ENCODE data around the gene MT4.

Gene MT4

GRCh38 chr16:56564793-56565477 is at the start of gene MT4:
Gene MT4 (plus strand): TSS chr16:56565073. CDS start chr16:56565129, 56 bp downstream.
- no peak for DNase-seq

DNA sequence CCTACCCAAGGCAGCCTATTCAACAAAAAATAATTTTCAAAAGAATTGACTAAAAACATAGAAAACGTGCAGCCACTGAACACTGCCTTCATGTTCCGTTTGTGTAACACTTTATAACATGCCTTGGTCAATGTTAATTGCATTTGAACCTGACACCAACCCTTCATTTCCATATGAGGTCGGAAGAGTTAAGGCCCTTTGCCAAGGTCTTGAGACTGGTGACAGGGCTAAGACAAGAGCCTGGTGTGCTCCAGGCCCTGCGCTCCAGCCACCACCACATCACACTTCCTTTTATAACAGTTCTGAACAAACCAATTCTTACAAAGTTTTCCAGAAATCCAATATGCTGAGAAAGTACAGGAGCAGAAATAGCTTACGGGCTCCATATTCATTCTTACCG is 49.2 kb upstream of the MT4 start:
- no peak for DNase-seq

DNA sequence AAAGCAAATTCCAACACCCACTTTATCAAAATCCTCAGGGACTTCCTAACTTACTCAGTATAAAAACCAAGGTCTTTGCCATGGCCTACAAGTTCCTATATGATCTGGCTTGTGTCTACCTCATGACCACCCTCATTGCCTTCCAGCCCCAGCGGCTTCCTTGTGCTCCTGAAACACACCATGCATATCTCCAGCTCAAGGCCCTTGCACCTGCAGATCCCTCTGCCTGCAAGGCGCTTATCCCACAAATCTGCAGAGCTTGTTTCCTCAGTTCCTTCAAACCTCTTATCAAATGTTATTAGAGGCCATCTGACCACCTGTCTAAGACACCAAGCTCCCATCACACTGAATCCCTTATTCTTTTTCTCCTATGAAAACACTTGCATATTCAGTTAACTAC is 47.7 kb upstream of the MT4 start:
- DNase-seq, result no peak

DNA sequence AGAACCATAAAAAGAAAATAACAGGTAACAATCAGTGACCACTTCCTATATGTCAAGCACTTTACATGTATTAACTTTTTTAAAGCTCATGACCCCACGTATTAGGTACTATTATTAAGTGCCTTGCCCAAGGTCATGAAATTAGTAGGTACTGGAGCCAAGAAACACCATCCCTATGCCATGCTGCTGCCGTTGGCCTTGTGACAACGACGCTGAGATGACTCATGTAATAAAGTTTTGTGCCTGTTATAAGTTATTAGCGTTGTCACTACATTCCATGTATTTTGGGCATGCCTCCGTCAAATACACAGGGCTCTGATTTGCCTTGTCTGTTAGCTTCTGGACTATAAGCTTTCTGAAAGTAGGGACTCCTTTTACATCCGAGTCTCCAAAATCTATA is 46.4 kb upstream of the MT4 start:
- DNase-seq, result no peak

DNA sequence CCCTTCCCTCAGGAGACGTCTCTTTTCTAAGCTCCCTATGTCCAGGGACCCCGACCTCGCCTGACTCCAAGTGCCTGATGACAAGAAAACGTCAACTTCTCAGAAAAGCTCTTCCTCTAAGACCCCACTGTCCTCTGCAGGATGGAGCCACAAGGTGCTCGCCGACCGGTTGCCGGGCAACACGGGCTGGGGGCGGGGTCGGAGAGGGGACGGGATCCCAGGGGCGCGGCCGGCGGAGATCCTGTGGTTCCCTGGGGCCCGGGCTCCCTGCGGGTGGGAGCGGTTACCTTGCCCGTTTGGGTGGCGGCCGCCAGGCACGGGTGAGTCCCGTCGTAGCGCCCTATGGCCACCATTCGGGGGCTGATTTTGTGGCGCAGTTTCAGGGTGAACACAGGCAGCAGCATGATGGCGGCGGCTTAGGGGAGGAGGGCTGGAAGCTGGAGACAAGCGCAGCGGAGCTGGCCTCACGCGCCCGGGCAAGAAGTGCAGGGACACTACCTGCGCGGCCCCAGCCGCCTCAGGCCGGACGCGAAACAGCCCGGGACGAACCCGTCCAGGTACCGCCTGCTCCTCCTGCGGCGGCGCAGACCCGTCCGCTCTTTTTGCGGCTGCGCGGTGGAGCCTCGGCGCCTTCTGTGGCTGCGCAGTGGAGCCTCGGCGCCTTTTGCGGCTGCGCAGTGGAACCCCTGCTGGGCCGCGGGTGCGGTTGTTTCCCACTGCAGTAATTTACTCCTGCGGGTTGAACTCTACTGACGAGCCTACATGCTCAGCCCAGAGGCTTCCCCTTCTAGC is 45.2 kb upstream of the MT4 start, which contains the start of gene BBS2:
TSS of gene BBS2 (minus strand) at position 566 of the 792 bp plus-strand sequence. CDS start at position 404, 162 bp downstream.
- DNase-seq, result peak; percentile 92

- no peak for DNase-seq
Measured at GRCh38 chr16:56520251-56520577, 44.7 kb upstream of the MT4 start.

- no peak for DNase-seq
Measured at GRCh38 chr16:56525236-56525635, 39.6 kb upstream of the MT4 start.

- DNase-seq, result no peak
Measured at GRCh38 chr16:56530872-56531271, 34.0 kb upstream of the MT4 start.

DNA sequence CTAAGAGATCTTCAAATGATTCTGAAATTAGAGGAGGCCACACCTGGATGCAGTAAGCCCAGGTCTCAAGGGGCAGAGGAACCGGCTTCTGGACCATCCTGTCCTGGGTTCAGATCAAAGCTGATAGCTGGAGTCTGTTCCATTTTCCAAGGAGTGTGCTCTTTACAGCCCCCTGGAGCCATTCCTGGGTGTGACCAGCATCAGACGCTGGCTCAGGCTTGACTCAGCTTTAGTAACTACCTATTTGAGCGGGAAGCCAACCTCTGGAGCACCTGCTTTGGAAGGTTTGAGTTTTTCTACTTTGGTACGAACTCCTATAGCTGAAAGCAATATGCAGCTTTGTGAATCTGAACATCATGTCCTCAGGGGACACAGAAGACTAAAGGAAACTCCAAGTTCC is 32.2 kb upstream of the MT4 start:
- DNase-seq, result no peak

- no peak for DNase-seq
Measured at GRCh38 chr16:56534847-56535383, 30.0 kb upstream of the MT4 start.

DNA sequence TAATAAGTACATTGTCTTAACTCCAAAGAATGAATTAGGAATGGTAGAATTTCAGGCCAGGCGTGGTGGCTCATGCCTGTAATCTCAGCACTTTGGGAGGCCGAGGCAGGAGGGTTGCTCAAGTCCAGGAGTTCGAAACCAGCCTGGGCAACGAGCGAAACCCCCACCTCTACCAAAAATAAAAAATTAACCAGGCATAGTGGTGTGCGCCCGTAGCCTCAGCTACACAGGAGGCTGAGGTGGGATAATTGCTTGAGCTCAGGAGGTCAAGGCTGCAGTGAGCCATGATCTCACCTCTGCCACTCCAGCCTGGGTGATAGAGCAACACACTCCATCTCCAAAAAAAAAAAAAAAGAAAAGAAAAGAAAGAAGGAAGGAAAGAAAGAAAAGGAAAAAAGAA is 26.5 kb upstream of the MT4 start:
- DNase-seq, result no peak

DNA sequence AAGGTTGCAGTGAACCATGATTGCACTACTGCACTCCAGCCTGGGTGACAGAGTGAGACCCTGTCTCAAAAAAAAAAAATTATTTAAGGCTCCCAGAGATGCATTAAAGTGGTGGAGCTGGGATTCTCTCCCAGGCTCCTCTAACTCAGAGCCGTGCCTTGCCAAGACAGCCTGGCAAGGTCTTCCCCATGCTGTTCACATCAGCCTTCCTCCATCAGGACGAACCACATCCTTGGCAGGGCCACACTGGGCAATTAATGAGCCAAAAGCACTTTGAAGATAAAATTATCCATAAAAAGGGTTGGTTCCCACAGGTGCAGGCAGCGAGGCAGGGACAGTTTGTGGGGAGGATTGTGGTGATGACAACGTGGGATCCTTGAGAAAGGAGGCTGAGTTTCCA is 25.2 kb upstream of the MT4 start:
- DNase-seq, result no peak

DNA sequence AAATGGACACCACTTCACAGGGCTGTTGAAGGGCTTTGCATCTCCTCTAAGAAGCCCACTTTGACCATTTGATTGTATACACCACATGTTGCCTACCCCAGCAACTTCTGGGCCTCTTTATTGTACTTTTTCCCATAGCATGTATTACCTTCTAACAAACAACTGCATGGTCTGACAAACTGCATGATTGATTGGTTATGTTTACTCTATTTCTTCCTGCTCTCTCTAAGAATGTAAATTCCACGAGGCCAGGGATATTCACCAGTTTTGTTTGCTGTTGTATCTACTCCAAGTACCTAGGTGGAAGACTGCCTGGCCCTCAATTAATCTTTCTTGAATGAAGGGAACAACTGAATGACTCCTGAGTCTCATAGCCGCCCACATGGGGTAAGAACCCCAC is 22.8 kb upstream of the MT4 start:
- no peak for DNase-seq

GRCh38 chr16:56547120-56547948 is 17.5 kb upstream of the MT4 start:
- DNase-seq, result no peak

GRCh38 chr16:56547949-56548567 is 16.8 kb upstream of the MT4 start:
- DNase-seq, result no peak

DNA sequence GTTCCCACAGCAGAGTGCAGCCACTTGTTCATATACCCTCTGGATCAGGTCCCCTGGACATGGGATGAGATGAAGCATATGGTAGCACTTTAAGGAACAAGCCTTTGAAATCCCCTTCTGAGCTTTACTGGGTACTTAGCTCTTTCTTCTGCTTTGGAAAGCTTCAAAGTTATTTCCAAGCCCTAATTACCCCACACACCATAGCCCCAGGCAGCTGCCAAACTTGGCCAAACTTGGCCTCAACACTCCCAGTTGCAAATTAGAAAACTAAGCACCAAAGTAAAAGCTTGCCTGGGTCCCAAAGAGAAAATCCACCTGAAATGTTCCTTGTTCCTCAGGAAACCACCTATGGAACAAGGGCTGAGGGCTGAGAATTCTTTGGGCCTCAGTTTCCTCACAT is 15.7 kb upstream of the MT4 start:
- no peak for DNase-seq

GRCh38 chr16:56549744-56550385 is 15.0 kb upstream of the MT4 start:
- DNase-seq, result no peak

DNA sequence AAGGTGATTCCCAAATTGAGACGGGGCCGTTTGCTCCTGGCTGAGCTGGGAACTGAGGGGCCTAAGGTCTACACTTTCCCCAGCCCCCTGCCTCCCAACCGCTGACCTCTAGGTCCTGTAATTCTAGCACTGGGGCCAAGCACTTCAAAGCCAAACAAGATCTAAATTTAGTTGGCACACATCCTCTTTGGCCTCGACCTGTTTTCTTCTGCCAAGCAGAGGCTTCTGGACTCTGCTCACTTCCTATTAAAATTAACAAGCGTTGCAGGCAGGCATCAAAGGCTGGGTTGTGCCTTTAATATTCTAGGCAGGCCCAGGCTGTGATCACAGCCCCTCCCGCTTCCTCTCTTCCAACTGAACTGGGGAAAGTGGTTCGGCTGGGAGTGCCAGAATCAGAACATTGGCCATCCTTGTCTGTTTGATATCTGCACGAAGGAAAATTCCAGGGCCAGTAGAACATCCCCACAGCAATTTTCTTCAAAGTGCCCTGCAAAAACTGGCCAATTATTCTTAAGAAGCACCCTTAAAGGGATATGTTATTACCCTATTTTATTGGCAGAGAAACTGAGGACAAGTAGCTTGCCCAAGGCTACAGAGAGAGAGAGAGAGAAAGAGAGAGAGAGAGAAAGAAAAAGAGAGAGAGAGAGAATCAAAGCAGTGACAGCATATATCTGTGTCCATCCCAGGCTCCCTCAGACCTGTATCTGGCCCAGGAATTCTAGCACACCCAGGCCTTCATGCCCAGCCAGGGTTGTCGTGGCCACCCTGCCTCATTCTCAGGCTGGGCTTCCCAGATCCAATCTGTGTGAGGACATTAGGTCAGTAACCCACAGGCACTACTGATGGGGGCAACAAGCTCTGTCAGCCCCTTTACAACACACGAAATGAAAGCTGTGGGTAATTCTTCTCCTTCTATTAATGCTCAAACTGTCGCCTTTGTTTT is 12.8 kb upstream of the MT4 start:
- DNase-seq, result peak; percentile 35

DNA sequence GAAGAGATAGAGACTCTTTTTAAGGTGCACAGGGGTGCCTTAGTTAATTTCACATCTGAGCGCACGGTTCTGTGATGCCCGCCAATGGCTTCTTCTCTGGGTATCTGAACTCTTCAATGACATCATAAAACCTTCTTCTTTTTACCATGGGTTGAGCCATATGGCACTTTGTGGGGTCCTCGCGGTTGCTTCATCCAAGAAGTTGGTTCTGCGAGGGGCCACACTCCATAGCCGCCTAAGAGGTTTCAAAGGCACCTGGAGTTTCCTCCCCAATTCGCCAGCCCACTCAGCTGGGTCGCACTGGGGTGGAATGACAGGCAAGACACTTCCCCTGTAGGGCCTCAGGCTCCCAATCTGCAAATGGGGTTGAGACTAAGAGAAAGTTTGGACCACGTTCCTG is 10.4 kb upstream of the MT4 start:
- no peak for DNase-seq

GRCh38 chr16:56558024-56558747 is 6.7 kb upstream of the MT4 start:
- DNase-seq, result peak; percentile 78
